K562 (cell line): ENCODE measurements around the gene DUOXA2. TPM values are rescaled to one million over a fixed set of nuclear protein-coding genes. Genes with fewer than 3 reads are reported as not detected.
A peak's percentile ranks its signal among the peaks of the same experiment; 100 is the strongest.

ENCODE experiments used
- ATF1 ChIP-seq, 2 experiments: fragments of 450-650 bp in 1 of 2; IDR thresholded peaks; 2 replicates each; pipeline ENCODE4 v1.6.1; 2016; ENCODE audit warnings: missing compliant biosample characterization in 1 of 2, missing genetic modification characterization in 1 of 2
- CHCHD3 ChIP-seq: fragments of 250-450 bp; sonication (Bioruptor Pico); IDR thresholded peaks from 2 replicates; pipeline ENCODE4 v2.1.2; 2022; ENCODE audit warnings: mild to moderate bottlenecking
- CTBP1 ChIP-seq: fragments of 450-650 bp; IDR thresholded peaks from 2 replicates; pipeline ENCODE4 v1.6.1; 2016; ENCODE audit warnings: borderline replicate concordance
- CTCF ChIP-seq, 3 experiments: IDR thresholded peaks in 2 of 3; conservative IDR thresholded peaks in 1 of 3; 2 replicates each; pipeline ENCODE4 v1.5.1; 2011 to 2012; ENCODE audit warnings: low read length in 3 of 3, mild to moderate bottlenecking in 3 of 3, control low read depth in 2 of 3, improper control_type of control experiment in 1 of 3, inconsistent platforms in 1 of 3, low read depth in 1 of 3, mixed read lengths in 1 of 3, moderate library complexity in 1 of 3; ENCODE audit not compliant: insufficient read depth in 2 of 3
- DEAF1 ChIP-seq: fragments of 450-650 bp; formaldehyde crosslinking; IDR thresholded peaks from 2 replicates; pipeline ENCODE4 v1.4.0; 2020; ENCODE audit warnings: mild to moderate bottlenecking, moderate library complexity
- FOXJ2 ChIP-seq: fragments of 200-800 bp; sonication (Bioruptor generic); IDR thresholded peaks from 2 replicates; pipeline ENCODE4 v1.6.1; 2016; ENCODE audit warnings: missing genetic modification characterization, missing compliant biosample characterization
- IRF2 ChIP-seq: sonication (generic); formaldehyde crosslinking; IDR thresholded peaks from 2 replicates; pipeline ENCODE4 v1.8.1; 2022; ENCODE audit warnings: mild to moderate bottlenecking, missing genetic modification reagents
- MAFK ChIP-seq: IDR thresholded peaks from 2 replicates; pipeline ENCODE4 v1.6.1; 2011; ENCODE audit warnings: low read length, improper control_type of control experiment
- NRF1 ChIP-seq, 2 experiments: fragments of 450-650 bp; IDR thresholded peaks in 1 of 2; conservative IDR thresholded peaks in 1 of 2; 2 replicates each; pipeline ENCODE4 v1.6.1; 2014; ENCODE audit warnings: mild to moderate bottlenecking in 2 of 2
- PHF8 ChIP-seq: fragments of 200-600 bp; sonication (generic); IDR thresholded peaks from 2 replicates; pipeline ENCODE4 v1.6.1; 2012; ENCODE audit warnings: mixed run types, mild to moderate bottlenecking, inconsistent platforms, low read length, moderate library complexity, borderline replicate concordance
- RB1 ChIP-seq: fragments of 450-650 bp; IDR thresholded peaks from 2 replicates; pipeline ENCODE4 v1.6.1; 2017; ENCODE audit warnings: low read depth, mild to moderate bottlenecking
- RNF219 ChIP-seq: fragments of 250-450 bp; sonication (Bioruptor Pico); IDR thresholded peaks from 2 replicates; pipeline ENCODE4 v1.5.0; 2022; ENCODE audit warnings: mild to moderate bottlenecking
- SREBF2 ChIP-seq: sonication (generic); formaldehyde crosslinking; IDR thresholded peaks from 2 replicates; pipeline ENCODE4 v1.4.0; 2020; ENCODE audit warnings: mild to moderate bottlenecking, missing genetic modification reagents
- STAG1 ChIP-seq: sonication (generic); formaldehyde crosslinking; IDR thresholded peaks from 2 replicates; pipeline ENCODE4 v1.5.0; 2020; ENCODE audit warnings: missing genetic modification reagents, borderline replicate concordance
- THRAP3 ChIP-seq: fragments of 450-650 bp; IDR thresholded peaks from 2 replicates; pipeline ENCODE4 v1.6.1; 2016; ENCODE audit warnings: mild to moderate bottlenecking, inconsistent platforms, borderline replicate concordance
- ZKSCAN8 ChIP-seq: fragments of 200-800 bp; sonication (Bioruptor generic); IDR thresholded peaks from 2 replicates; pipeline ENCODE4 v1.6.1; 2016; ENCODE audit warnings: missing genetic modification characterization, missing compliant biosample characterization
- ZMIZ1 ChIP-seq, 2 experiments: fragments of 150-350 bp in 1 of 2; IDR thresholded peaks; 2 replicates each; pipeline ENCODE4 v1.6.1; 2012 to 2016; ENCODE audit warnings: low read depth in 2 of 2, low read length in 2 of 2, mild to moderate bottlenecking in 1 of 2, moderate library complexity in 1 of 2
- ZNF217 ChIP-seq: sonication (generic); formaldehyde crosslinking; IDR thresholded peaks from 2 replicates; pipeline ENCODE4 v1.8.0; 2022; ENCODE audit warnings: mild to moderate bottlenecking, missing genetic modification reagents
- ZNF445 ChIP-seq: fragments of 250-450 bp; sonication (Bioruptor Pico); IDR thresholded peaks from 2 replicates; pipeline ENCODE4 v1.4.0; 2020; ENCODE audit warnings: low read depth, mild to moderate bottlenecking, moderate library complexity
- polyA plus RNA-seq, 8 experiments: library from polyadenylated mRNA; depleted of rRNA in 4 of 8; stranded (reverse) in 5 of 8; unstranded in 3 of 8; fragments of >200 nt; fragmentation: Nextera tagmentation in 2 of 8; fragmentation: Illumina TruSeq in 1 of 8; extraction: Ambion mirVana in 2 of 8; extraction: Trizol in 1 of 8; gene quantifications; 2 replicates each; pipeline versions ENCODE4 v1.2.1 to v1.2.3, GENCODE V29; 2011 to 2014; ENCODE audit warnings: inconsistent platforms in 1 of 8, missing spikeins in 1 of 8
- total RNA-seq, 7 experiments: library from RNA; depleted of rRNA in 6 of 7; stranded (reverse); fragments of >200 nt in 6 of 7; fragmentation: Illumina TruSeq in 2 of 7; extraction: Trizol in 2 of 7; gene quantifications; 2 replicates each; pipeline versions ENCODE4 v1.2.1 to v1.2.3, GENCODE V29; 2011 to 2021; ENCODE audit warnings: low replicate concordance in 1 of 7

The DUOXA2 gene
- total and polyA plus RNA-seq, 9 of the 15 experiments (the other 6 are each of a cell fraction or from before 2014, with no cell fraction given) = not detected

GRCh38 chr15:45162771-45163507 is 48.8 kb downstream of the DUOXA2 start (continued):
- TF ChIP-seq CHCHD3 (CRISPR knock-in tag) (no peak), IRF2 (no peak), ZNF217 (CRISPR knock-in tag) (no peak), NRF1 (conservative IDR thresholded peaks at IDR 0.05 in 1 of 2, IDR thresholded peaks at IDR 0.05 in 1 of 2) (peak in 1 of 2 experiments; percentile 39; a peak in 2 of 4 replicates), THRAP3 (no peak), CTCF (IDR thresholded peaks at IDR 0.05 in 2 of 3, conservative IDR thresholded peaks at IDR 0.05 in 1 of 3; ENCODE audit: insufficient read depth in 2 of 3, low read depth in 1 of 3, low read length in 3 of 3) (peak; percentile 97 to 98 (median 98)), MAFK (no peak), FOXJ2 (tag) (no peak), ZMIZ1 (IDR thresholded peaks at IDR 0.05; ENCODE audit: low read depth in 2 of 2, low read length in 2 of 2) (no peak), PHF8 (no peak), DEAF1 (CRISPR knock-in tag) (peak; percentile 84), STAG1 (CRISPR knock-in tag) (peak; percentile 87; the same call in 1 of the 2 replicates), RNF219 (CRISPR knock-in tag) (no peak), ATF1 (CRISPR knock-in tag; IDR thresholded peaks at IDR 0.05) (no peak), ATF1 (tag; IDR thresholded peaks at IDR 0.05) (no peak), RB1 (peak; percentile 65; the same call in 1 of the 2 replicates), CTBP1 (peak; percentile 43; the same call in 1 of the 2 replicates), ZNF445 (CRISPR knock-in tag) (no peak), SREBF2 (CRISPR knock-in tag) (no peak), ZKSCAN8 (no peak)
